Adrenal gland (tissue), 12 donors: Measurements from ENCODE around the gene CCIN. TPM values are rescaled to one million over a fixed set of nuclear protein-coding genes. Genes with fewer than 3 reads are reported as not detected.
"Not testable (repeated sequence)": the region's sequence is repeated elsewhere in the genome, so short reads cannot be mapped to it uniquely, and the experiment has no call there.

ENCODE experiments used
- DNase-seq, 7 donors: peaks; one replicate each; pipeline ENCODE4 v3.0.0-alpha.2; 2019 to 2020
- H3K27ac ChIP-seq, 5 donors: fragments of 200-600 bp; sonication (generic) in 4 of 5; 1 replicate in 3 of 5; 2 replicates in 2 of 5; pipeline versions ENCODE4 v1.5.1 to v1.8.0; 2016 to 2020; ENCODE audit warnings: mild to moderate bottlenecking in 1 of 5
- H3K27me3 ChIP-seq: fragments of 200-600 bp; 2 replicates; pipeline ENCODE4 v1.8.0; 2021
- H3K36me3 ChIP-seq, 2 donors: fragments of 200-600 bp; replicated peaks in 1 of 2; 1 replicate in 1 of 2; 2 replicates in 1 of 2; pipeline versions ENCODE4 v1.5.1 to v1.8.0; 2018 to 2022
- H3K4me1 ChIP-seq, 2 donors: fragments of 200-600 bp; replicated peaks in 1 of 2; 1 replicate in 1 of 2; 2 replicates in 1 of 2; pipeline versions ENCODE4 v1.5.1 to v1.8.0; 2018 to 2021
- H3K4me3 ChIP-seq, 4 donors: fragments of 200-600 bp; sonication (generic) in 3 of 4; one replicate each; pipeline ENCODE4 v1.5.1; 2016 to 2018
- H3K9me3 ChIP-seq, 3 donors: fragments of 200-600 bp; sonication (generic) in 1 of 3; replicated peaks in 1 of 3; 1 replicate in 2 of 3; 2 replicates in 1 of 3; pipeline versions ENCODE4 v1.5.1 to v1.8.0; 2016 to 2021
- CTCF ChIP-seq, 6 experiments: fragments of 450-650 bp in 4 of 6; fragments of 200-600 bp in 2 of 6; sonication (generic) in 1 of 6; IDR thresholded peaks; 1 replicate in 5 of 6; 2 replicates in 1 of 6; pipeline versions ENCODE4 v1.5.1 to v1.8.0; 2016 to 2021; ENCODE audit warnings: antibody characterized with exemption in 6 of 6, mild to moderate bottlenecking in 2 of 6, moderate library complexity in 1 of 6
- POLR2A ChIP-seq, 2 donors: fragments of 450-650 bp; IDR thresholded peaks; one replicate each; pipeline ENCODE4 v1.6.1; 2017; ENCODE audit warnings: antibody characterized with exemption in 2 of 2, mild to moderate bottlenecking in 2 of 2, moderate library complexity in 1 of 2
- WGBS, 4 donors: extraction: QIAGEN DNeasy Blood & Tissue Kit in 2 of 4; methylation state at CpG; one replicate each; pipeline versions ENCODE4 v1.1.5 to v1.1.7; 2013 to 2017; 5-methylcytosine and 5-hydroxymethylcytosine counted together
- intact Hi-C, 2 donors: fragments of 100-400 bp; cut with DNase I; formaldehyde crosslinking; loops; one replicate each; pipeline versions ENCODE4 v1.14.1 to v1.15.0; 2022 to 2023
- polyA plus RNA-seq, 3 donors: library from polyadenylated mRNA; stranded (reverse); fragments of 200-250 nt in 2 of 3; fragments of 350-450 nt in 1 of 3; fragmentation: Illumina TruSeq in 1 of 3; extraction: RNeasy Lipid Tissue Mini Kit (QIAGEN cat#74804) in 1 of 3; gene quantifications; one replicate each; pipeline ENCODE4 v1.2.3, GENCODE V29; 2013 to 2014
- total RNA-seq, 9 donors: library from RNA; depleted of rRNA in 4 of 9; stranded (reverse); fragments of >200 nt in 4 of 9; fragments of 120-200 nt in 1 of 9; fragmentation: NEBNext Ultra II Directional in 1 of 9; extraction: Animal tissue kit (Norgen Biotek cat#: 25700) in 1 of 9; gene quantifications; one replicate each; pipeline versions ENCODE4 v1.1.0 to v1.2.4, GENCODE V29; 2013 to 2023
- donor health status: healthy with polysubstance abuse.
- donor health status: Bipolar disorder and iron deficiency.
- donor health status: DM: yes; HTN: yes; CAD: no.
- donor health status: DM: no; HTN: no; CAD: no.
- donor health status: DM: no; HTN: no; CAD: no.
- donor health status: DM: yes; HTN: yes; CAD: no.

Gene CCIN
- total and polyA plus RNA-seq, 12 donors: 0.20 to 1.9 (median 0.49) TPM

GRCh38 chr9:36174731-36175130, 5.5 kb downstream of the CCIN start:
- intact Hi-C loops: loop anchor here in 1 of 2 donors (10.0 kb wide), 1 partner anchor 150 kb away; no protein-coding TSS in a partner anchor
- no peak for DNase-seq
- TF ChIP-seq POLR2A (IDR thresholded peaks at IDR 0.05) (no peak), CTCF (IDR thresholded peaks at IDR 0.05) (no peak)
- H3K27ac ChIP-seq: no peak overlapping the region
- H3K36me3 ChIP-seq: no peaks in the 10 kb centered on the region
- no peaks in the 10 kb centered on the region for H3K9me3 ChIP-seq
- H3K27me3 ChIP-seq: no peaks in the 10 kb centered on the region
- H3K4me3 ChIP-seq: no peak overlapping the region
- H3K4me1 ChIP-seq: no peaks in the 10 kb centered on the region
- WGBS, 4 donors: 83 to 97% (median 92%) methylated on average over 3 of the region's 3 CpGs

GRCh38 chr9:36175209-36175608, 6.0 kb downstream of the CCIN start:
- H3K27me3 ChIP-seq, H3K27ac ChIP-seq, H3K9me3 ChIP-seq, H3K4me3 ChIP-seq, H3K36me3 ChIP-seq, DNase-seq, H3K4me1 ChIP-seq: not testable (repeated sequence)
- 83 to 94% (median 89%) methylated on average over 3 of the region's 3 CpGs for WGBS, 4 donors
- intact Hi-C loops: loop anchor here in 1 of 2 donors (10.0 kb wide), 1 partner anchor 150 kb away; no protein-coding TSS in a partner anchor

- DNase-seq: peak in 1 of 7 donors; percentile 5
- H3K27ac ChIP-seq, H3K9me3 ChIP-seq, H3K4me3 ChIP-seq, H3K4me1 ChIP-seq, H3K36me3 ChIP-seq, H3K27me3 ChIP-seq: not testable (repeated sequence)
- intact Hi-C loops: loop anchor here in 1 of 2 donors (10.0 kb wide), 1 partner anchor 152 kb away; no protein-coding TSS in a partner anchor
- 91 to 96% (median 93%) methylated on average over 10 of the region's 10 CpGs for WGBS, 4 donors
Observed at GRCh38 chr9:36176496-36176895, 7.3 kb downstream of the CCIN start.

- Histone ChIP-seq H3K4me3 (no peak overlapping the region), H3K27me3 (no peaks in the 10 kb centered on the region), H3K36me3 (no peaks in the 10 kb centered on the region), H3K4me1 (no peaks in the 10 kb centered on the region), H3K27ac (no peak overlapping the region), H3K9me3 (no peaks in the 10 kb centered on the region)
- no peak for TF ChIP-seq POLR2A (IDR thresholded peaks at IDR 0.05)
- no peak for TF ChIP-seq CTCF (IDR thresholded peaks at IDR 0.05)
- no peak for DNase-seq
- 82 to 94% (median 85%) methylated on average over 4 of the region's 4 CpGs for WGBS, 4 donors
- intact Hi-C loops: loop anchor here in 1 of 2 donors (10.0 kb wide), 1 partner anchor 153 kb away; no protein-coding TSS in a partner anchor
Observed at GRCh38 chr9:36177571-36177970, 8.4 kb downstream of the CCIN start.

GRCh38 chr9:36180243-36180642, 11.1 kb downstream of the CCIN start:
- H3K9me3 ChIP-seq, intact Hi-C loops: not testable (repeated sequence)
- WGBS, 4 donors: 81 to 89% (median 86%) methylated on average over 6 of the region's 6 CpGs

GRCh38 chr9:36187414-36187813, 18.2 kb downstream of the CCIN start:
- Histone ChIP-seq H3K27me3 (no peaks in the 10 kb centered on the region), H3K27ac (no peak overlapping the region), H3K9me3 (no peaks in the 10 kb centered on the region), H3K4me1 (peaks cover 9 to 16% of the 10 kb centered on the region in 2 donors), H3K4me3 (no peak overlapping the region), H3K36me3 (no peaks in the 10 kb centered on the region)
- intact Hi-C loops: no loop called here
- TF ChIP-seq CTCF (IDR thresholded peaks at IDR 0.05): no peak
- TF ChIP-seq POLR2A (IDR thresholded peaks at IDR 0.05): no peak
- DNase-seq: no peak

More at GRCh38 chr9:36180243-36180642, 11.1 kb downstream of the CCIN start:
- H3K27ac ChIP-seq, H3K36me3 ChIP-seq, DNase-seq, H3K4me3 ChIP-seq, H3K4me1 ChIP-seq, H3K27me3 ChIP-seq: not testable (repeated sequence)
